DOHH2 (cell line): ENCODE results near the gene RCL1.

ENCODE experiments used
- H3F3A ChIP-seq: fragments of 200-600 bp; sonication (generic), shearing (Covaris generic); 2 replicates; pipeline ENCODE4 v1.6.0; 2016; ENCODE audit warnings: antibody characterized with exemption, mild to moderate bottlenecking; ENCODE audit not compliant: control insufficient read depth, insufficient read depth
- H3K27ac ChIP-seq: fragments of 200-600 bp; sonication (generic); 2 replicates; pipeline ENCODE4 v1.5.1; 2014; ENCODE audit warnings: low read depth, mild to moderate bottlenecking, low read length, moderate library complexity
- H3K27me3 ChIP-seq: fragments of 200-600 bp; sonication (generic); 2 replicates; pipeline ENCODE4 v1.6.1; 2014; ENCODE audit warnings: mild to moderate bottlenecking, low read length, mixed read lengths; ENCODE audit not compliant: control insufficient read depth
- H3K36me3 ChIP-seq: fragments of 200-600 bp; sonication (generic); 2 replicates; pipeline ENCODE4 v1.6.1; 2014; ENCODE audit warnings: mild to moderate bottlenecking, low read length, moderate library complexity, mixed read lengths; ENCODE audit not compliant: control insufficient read depth
- H3K4me1 ChIP-seq: fragments of 200-600 bp; sonication (generic); 2 replicates; pipeline ENCODE4 v1.6.1; 2014; ENCODE audit warnings: mild to moderate bottlenecking, low read length, mixed read lengths; ENCODE audit not compliant: control insufficient read depth
- H3K4me2 ChIP-seq: fragments of 200-600 bp; sonication (generic); 2 replicates; pipeline ENCODE4 v1.6.0; 2014; ENCODE audit warnings: mild to moderate bottlenecking, low read length, moderate library complexity
- H3K4me3 ChIP-seq: fragments of 200-600 bp; sonication (generic); 2 replicates; pipeline ENCODE4 v1.5.1; 2014; ENCODE audit warnings: mild to moderate bottlenecking, low read length, mixed read lengths
- H3K79me2 ChIP-seq: fragments of 200-600 bp; sonication (generic); 2 replicates; pipeline ENCODE4 v1.6.1; 2014; ENCODE audit warnings: mild to moderate bottlenecking, low read length, mixed read lengths; ENCODE audit not compliant: control insufficient read depth
- H3K9me2 ChIP-seq: fragments of 200-600 bp; sonication (generic); replicated peaks from 2 replicates; pipeline ENCODE4 v1.6.1; 2014; ENCODE audit warnings: mild to moderate bottlenecking, low read length, mixed read lengths; ENCODE audit not compliant: control insufficient read depth
- H3K9me3 ChIP-seq: fragments of 200-600 bp; sonication (generic); 2 replicates; pipeline ENCODE4 v1.6.1; 2014; ENCODE audit warnings: antibody characterized with exemption, low read length, mixed read lengths; ENCODE audit not compliant: control insufficient read depth, insufficient read depth
- H4K20me1 ChIP-seq: fragments of 200-600 bp; sonication (generic); 2 replicates; pipeline ENCODE4 v1.6.0; 2014; ENCODE audit warnings: low read depth, mild to moderate bottlenecking, antibody characterized with exemption, low read length, moderate library complexity; ENCODE audit not compliant: control insufficient read depth, insufficient read depth
- EZH2phosphoT487 ChIP-seq: fragments of 200-600 bp; sonication (generic); IDR thresholded peaks from 2 replicates; pipeline ENCODE4 v1.6.1; 2017; ENCODE audit warnings: borderline replicate concordance, mild to moderate bottlenecking, antibody characterized with exemption, low read length, moderate library complexity, mixed read lengths
- TF ChIP-seq, protein P1 (sequence below): fragments of 200-600 bp; sonication (generic); IDR thresholded peaks from one replicate; pipeline ENCODE4 v1.5.1; 2014; ENCODE audit warnings: antibody characterized with exemption, mild to moderate bottlenecking, low read depth, low read length; ENCODE audit not compliant: poor library complexity, severe bottlenecking

Gene RCL1

GRCh38 chr9:4887556-4887955 lies 94.8 kb downstream of the RCL1 start:
- Histone ChIP-seq H3K79me2 (no peaks in the 10 kb centered on the region), H3K4me3 (no peak overlapping the region), H3K27me3 (no peaks in the 10 kb centered on the region), H3F3A (no peaks in the 10 kb centered on the region), H3K27ac (no peak overlapping the region), H4K20me1 (no peaks in the 10 kb centered on the region), H3K9me3 (no peaks in the 10 kb centered on the region), H3K4me2 (no peak overlapping the region), H3K4me1 (no peaks in the 10 kb centered on the region), H3K36me3 (no peaks in the 10 kb centered on the region), H3K9me2 (no peaks in the 10 kb centered on the region)
- TF ChIP-seq, protein P1, sequence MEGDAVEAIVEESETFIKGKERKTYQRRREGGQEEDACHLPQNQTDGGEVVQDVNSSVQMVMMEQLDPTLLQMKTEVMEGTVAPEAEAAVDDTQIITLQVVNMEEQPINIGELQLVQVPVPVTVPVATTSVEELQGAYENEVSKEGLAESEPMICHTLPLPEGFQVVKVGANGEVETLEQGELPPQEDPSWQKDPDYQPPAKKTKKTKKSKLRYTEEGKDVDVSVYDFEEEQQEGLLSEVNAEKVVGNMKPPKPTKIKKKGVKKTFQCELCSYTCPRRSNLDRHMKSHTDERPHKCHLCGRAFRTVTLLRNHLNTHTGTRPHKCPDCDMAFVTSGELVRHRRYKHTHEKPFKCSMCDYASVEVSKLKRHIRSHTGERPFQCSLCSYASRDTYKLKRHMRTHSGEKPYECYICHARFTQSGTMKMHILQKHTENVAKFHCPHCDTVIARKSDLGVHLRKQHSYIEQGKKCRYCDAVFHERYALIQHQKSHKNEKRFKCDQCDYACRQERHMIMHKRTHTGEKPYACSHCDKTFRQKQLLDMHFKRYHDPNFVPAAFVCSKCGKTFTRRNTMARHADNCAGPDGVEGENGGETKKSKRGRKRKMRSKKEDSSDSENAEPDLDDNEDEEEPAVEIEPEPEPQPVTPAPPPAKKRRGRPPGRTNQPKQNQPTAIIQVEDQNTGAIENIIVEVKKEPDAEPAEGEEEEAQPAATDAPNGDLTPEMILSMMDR: no peak

DNA sequence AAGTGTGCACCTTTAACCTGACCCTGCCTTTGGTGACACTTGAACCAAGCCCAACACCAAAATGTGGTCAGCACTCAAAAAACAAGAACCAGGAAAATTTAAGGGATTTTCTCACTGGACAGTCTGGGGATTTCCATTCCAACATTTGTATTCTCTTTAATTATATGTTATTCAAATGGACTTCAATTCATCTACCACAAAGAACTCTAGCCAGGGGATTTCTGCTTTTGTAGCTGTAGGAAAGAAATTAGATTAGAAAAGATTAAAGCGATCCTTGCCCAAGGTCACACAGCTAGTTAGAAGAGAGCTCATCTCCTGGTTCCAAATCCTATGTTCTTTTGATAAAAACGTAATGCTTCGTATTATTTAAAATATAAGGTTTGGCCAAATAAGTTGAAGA lies 97.5 kb downstream of the RCL1 start:
- Histone ChIP-seq H3F3A (no peaks in the 10 kb centered on the region), H3K27ac (no peak overlapping the region), H3K9me2 (no peaks in the 10 kb centered on the region), H3K27me3 (no peaks in the 10 kb centered on the region), H3K36me3 (no peaks in the 10 kb centered on the region), H3K4me1 (no peaks in the 10 kb centered on the region), H4K20me1 (no peaks in the 10 kb centered on the region), H3K4me2 (no peak overlapping the region), H3K9me3 (no peaks in the 10 kb centered on the region), H3K4me3 (no peak overlapping the region), H3K79me2 (no peaks in the 10 kb centered on the region)
- TF ChIP-seq, protein P1: no peak
- TF ChIP-seq EZH2phosphoT487: no peak

- H3K4me1 ChIP-seq: no peaks in the 10 kb centered on the region
- H3F3A ChIP-seq: no peaks in the 10 kb centered on the region
- TF ChIP-seq, protein P1: no peak
- no peak for TF ChIP-seq EZH2phosphoT487
- H3K36me3 ChIP-seq: no peaks in the 10 kb centered on the region
- H3K79me2 ChIP-seq: no peaks in the 10 kb centered on the region
- no peaks in the 10 kb centered on the region for H3K9me3 ChIP-seq
- no peaks in the 10 kb centered on the region for H3K9me2 ChIP-seq
- no peak overlapping the region for H3K27ac ChIP-seq
- no peaks in the 10 kb centered on the region for H3K27me3 ChIP-seq
- H4K20me1 ChIP-seq: no peaks in the 10 kb centered on the region
- no peak overlapping the region for H3K4me3 ChIP-seq
- no peak overlapping the region for H3K4me2 ChIP-seq
These were observed 98.2 kb downstream of the RCL1 start for GRCh38 chr9:4890929-4891328.

GRCh38 chr9:4891674-4892073 lies 98.9 kb downstream of the RCL1 start:
- no peak overlapping the region for H3K4me3 ChIP-seq
- H3F3A ChIP-seq: no peaks in the 10 kb centered on the region
- H3K36me3 ChIP-seq: no peaks in the 10 kb centered on the region
- no peaks in the 10 kb centered on the region for H3K27me3 ChIP-seq
- no peaks in the 10 kb centered on the region for H3K4me1 ChIP-seq
- H3K9me3 ChIP-seq: no peaks in the 10 kb centered on the region
- no peak overlapping the region for H3K4me2 ChIP-seq
- TF ChIP-seq, protein P1: no peak
- no peak for TF ChIP-seq EZH2phosphoT487
- no peak overlapping the region for H3K27ac ChIP-seq
- no peaks in the 10 kb centered on the region for H3K9me2 ChIP-seq
- H4K20me1 ChIP-seq: no peaks in the 10 kb centered on the region
- H3K79me2 ChIP-seq: no peaks in the 10 kb centered on the region
